ENCODE results near the gene TARS2. TPM values are rescaled to one million over a fixed set of nuclear protein-coding genes. Genes with fewer than 3 reads are reported as not detected.

The TARS2 gene
- total RNA-seq, 2 experiments from 2014 or later, result 46.3 to 51.7 TPM

GRCh38 chr1:150525348-150525747 lies 38.1 kb downstream of the TARS2 start:
- no peak for DNase-seq
- ChIA-PET CTCF (no interaction called here), POLR2A (no interaction called here)
- no peak overlapping the region for H3K27ac Mint-ChIP-seq
- H3K27me3 Mint-ChIP-seq, result no peaks in the 10 kb centered on the region
- H3K4me3 Mint-ChIP-seq, result no peak overlapping the region
- H3K9me3 Mint-ChIP-seq, result no peaks in the 10 kb centered on the region
- no peaks in the 10 kb centered on the region for H3K36me3 Mint-ChIP-seq
- no peaks in the 10 kb centered on the region for H3K4me1 Mint-ChIP-seq (ENCODE audit: low read depth)
- intact Hi-C loops (cut with micrococcal nuclease), result no loop called here

- intact Hi-C loops (cut with micrococcal nuclease), result no loop called here
- POLR2A ChIA-PET, result no interaction called here
- Mint-ChIP-seq H3K9me3 (no peaks in the 10 kb centered on the region), H3K4me1 (ENCODE audit: low read depth) (no peaks in the 10 kb centered on the region), H3K36me3 (no peaks in the 10 kb centered on the region), H3K4me3 (no peak overlapping the region), H3K27ac (no peak overlapping the region), H3K27me3 (no peaks in the 10 kb centered on the region)
- DNase-seq, result no peak
- CTCF ChIA-PET, result interaction anchor here (0.6 kb wide), 1 partner anchor 40 kb away, joined by 3 read pairs; no protein-coding TSS in a partner anchor
Observed at GRCh38 chr1:150528196-150528595, 41.0 kb downstream of the TARS2 start.

- no peaks in the 10 kb centered on the region for H3K9me3 Mint-ChIP-seq
- no peaks in the 10 kb centered on the region for H3K27me3 Mint-ChIP-seq
- no peak for DNase-seq
- H3K4me1 Mint-ChIP-seq (ENCODE audit: low read depth), result no peaks in the 10 kb centered on the region
- CTCF ChIA-PET, result interaction anchor here (0.6 to 1.3 kb wide), 3 partner anchors 62 to 85 kb away, joined by 3 read pairs; no protein-coding TSS in a partner anchor
- H3K36me3 Mint-ChIP-seq, result no peaks in the 10 kb centered on the region
- POLR2A ChIA-PET, result no interaction called here
- no peak overlapping the region for H3K27ac Mint-ChIP-seq
- no peak overlapping the region for H3K4me3 Mint-ChIP-seq
- intact Hi-C loops (cut with micrococcal nuclease), result no loop called here
Observed at GRCh38 chr1:150529017-150529416, 41.8 kb downstream of the TARS2 start.

GRCh38 chr1:150530491-150531159 lies 43.4 kb downstream of the TARS2 start:
- POLR2A ChIA-PET, result no interaction called here
- CTCF ChIA-PET, result interaction anchor here (4.5 kb wide), 1 partner anchor 15 kb away, joined by 32 read pairs; the partner anchor contains the start of gene FALEC
- no peak overlapping the region for H3K4me3 Mint-ChIP-seq
- intact Hi-C loops (cut with micrococcal nuclease), result no loop called here
- no peaks in the 10 kb centered on the region for H3K9me3 Mint-ChIP-seq
- no peaks in the 10 kb centered on the region for H3K36me3 Mint-ChIP-seq
- no peak overlapping the region for H3K27ac Mint-ChIP-seq
- no peaks in the 10 kb centered on the region for H3K27me3 Mint-ChIP-seq
- DNase-seq, result no peak
- no peaks in the 10 kb centered on the region for H3K4me1 Mint-ChIP-seq (ENCODE audit: low read depth)

GRCh38 chr1:150532860-150533259 lies 45.6 kb downstream of the TARS2 start:
- intact Hi-C loops (cut with micrococcal nuclease), result loop anchor here (1.0 to 2.0 kb wide), 3 partner anchors 18 to 278 kb away; partner anchors contain the start of gene FALEC
- ChIA-PET CTCF (interaction anchor here (0.5 to 4.5 kb wide), 31 partner anchors 9 to 552 kb away, joined by 3 to 32 read pairs (median 4); partner anchors contain the start of genes FALEC and TARS2), POLR2A (no interaction called here)
- Mint-ChIP-seq H3K27ac (no peak overlapping the region), H3K4me3 (no peak overlapping the region), H3K4me1 (ENCODE audit: low read depth) (no peaks in the 10 kb centered on the region), H3K9me3 (no peaks in the 10 kb centered on the region), H3K27me3 (no peaks in the 10 kb centered on the region), H3K36me3 (no peaks in the 10 kb centered on the region)
- DNase-seq, result no peak

- Mint-ChIP-seq H3K9me3 (no peaks in the 10 kb centered on the region), H3K27me3 (no peaks in the 10 kb centered on the region), H3K36me3 (no peaks in the 10 kb centered on the region), H3K4me1 (ENCODE audit: low read depth) (no peaks in the 10 kb centered on the region), H3K4me3 (no peak overlapping the region), H3K27ac (no peak overlapping the region)
- intact Hi-C loops (cut with micrococcal nuclease), result no loop called here
- ChIA-PET CTCF (interaction anchor here (0.9 to 4.5 kb wide), 7 partner anchors 18 to 278 kb away, joined by 3 to 32 read pairs (median 5); partner anchors contain the start of gene FALEC), POLR2A (interaction anchor here (0.5 kb wide), 1 partner anchor 473 kb away, joined by 3 read pairs; no protein-coding TSS in a partner anchor)
- DNase-seq, result no peak
Observed at GRCh38 chr1:150534002-150534401, 46.8 kb downstream of the TARS2 start.

GRCh38 chr1:150535511-150536287 lies 48.5 kb downstream of the TARS2 start:
- H3K4me1 Mint-ChIP-seq (ENCODE audit: low read depth), result no peaks in the 10 kb centered on the region
- H3K4me3 Mint-ChIP-seq, result no peak overlapping the region
- ChIA-PET POLR2A (no interaction called here), CTCF (interaction anchor here (1.0 to 1.2 kb wide), 2 partner anchors 20 to 70 kb away, joined by 3 read pairs; partner anchors contain the start of gene FALEC)
- no peaks in the 10 kb centered on the region for H3K36me3 Mint-ChIP-seq
- no peak overlapping the region for H3K27ac Mint-ChIP-seq
- DNase-seq, result no peak
- intact Hi-C loops (cut with micrococcal nuclease), result no loop called here
- no peaks in the 10 kb centered on the region for H3K9me3 Mint-ChIP-seq
- no peaks in the 10 kb centered on the region for H3K27me3 Mint-ChIP-seq

- intact Hi-C loops (cut with micrococcal nuclease), result no loop called here
- POLR2A ChIA-PET, result no interaction called here
- Mint-ChIP-seq H3K4me3 (no peak overlapping the region), H3K36me3 (no peaks in the 10 kb centered on the region), H3K4me1 (ENCODE audit: low read depth) (no peaks in the 10 kb centered on the region), H3K27me3 (no peaks in the 10 kb centered on the region), H3K27ac (no peak overlapping the region), H3K9me3 (no peaks in the 10 kb centered on the region)
- CTCF ChIA-PET, result interaction anchor here (0.6 to 1.2 kb wide), 3 partner anchors 22 to 72 kb away, joined by 3 to 4 read pairs (median 3); partner anchors contain the start of gene FALEC
- DNase-seq, result no peak
Observed at GRCh38 chr1:150536836-150537731, 49.9 kb downstream of the TARS2 start.

- POLR2A ChIA-PET, result no interaction called here
- Mint-ChIP-seq H3K9me3 (no peaks in the 10 kb centered on the region), H3K36me3 (no peaks in the 10 kb centered on the region)
Observed at GRCh38 chr1:150537732-150538684, 50.8 kb downstream of the TARS2 start.

GRCh38 chr1:150543500-150544143 lies 56.4 kb downstream of the TARS2 start:
- CTCF ChIA-PET, result interaction anchor here (0.8 to 1.2 kb wide), 2 partner anchors 11 to 16 kb away, joined by 4 to 5 read pairs; no protein-coding TSS in a partner anchor
- POLR2A ChIA-PET, result no interaction called here
- Mint-ChIP-seq H3K4me3 (no peak overlapping the region), H3K9me3 (no peaks in the 10 kb centered on the region), H3K27me3 (peaks cover 16% of the 10 kb centered on the region), H3K36me3 (no peaks in the 10 kb centered on the region), H3K27ac (no peak overlapping the region), H3K4me1 (ENCODE audit: low read depth) (peaks cover 3% of the 10 kb centered on the region)
- no peak for DNase-seq
- intact Hi-C loops (cut with micrococcal nuclease), result no loop called here

More at GRCh38 chr1:150537732-150538684, 50.8 kb downstream of the TARS2 start:
- CTCF ChIA-PET, result interaction anchor here (0.6 to 0.9 kb wide), 2 partner anchors 56 to 280 kb away, joined by 3 to 4 read pairs; partner anchors contain the start of gene CA14
- Mint-ChIP-seq H3K4me3 (no peak overlapping the region), H3K4me1 (ENCODE audit: low read depth) (no peaks in the 10 kb centered on the region), H3K27ac (no peak overlapping the region), H3K27me3 (no peaks in the 10 kb centered on the region)
- DNase-seq, result no peak
- intact Hi-C loops (cut with micrococcal nuclease), result no loop called here

Data from activated CD4-positive, alpha-beta memory T cell treated with anti-CD3 and anti-CD28 coated beads for 36 hours (primary cell).